Measurements from ENCODE around the gene KLHDC1.
"Not testable (repeated sequence)": the region's sequence is repeated elsewhere in the genome, so short reads cannot be mapped to it uniquely, and the experiment has no call there.

The KLHDC1 gene

DNA sequence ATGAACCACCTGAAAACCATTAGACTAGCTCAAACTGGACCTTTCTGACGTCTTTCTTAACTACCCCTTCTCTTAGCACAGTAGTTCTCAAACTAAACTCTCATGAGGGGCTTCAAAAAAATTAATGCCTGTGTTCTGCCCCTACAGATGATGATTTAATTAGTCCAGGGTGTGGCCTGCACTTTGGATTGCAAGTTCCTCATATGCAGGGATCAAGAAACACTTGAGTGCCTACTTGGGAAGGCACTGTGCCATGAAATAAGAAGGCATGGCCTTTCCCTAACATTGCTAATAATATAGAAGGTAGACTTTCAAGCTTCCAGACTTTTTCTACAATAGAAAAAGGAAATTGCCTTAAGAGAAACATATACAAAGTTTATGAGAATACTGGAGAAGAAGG is 52.3 kb downstream of the KLHDC1 start:
- Histone ChIP-seq H3K4me3 (IDR thresholded peaks at IDR 0.05; ENCODE audit: insufficient read depth, low read depth, low read length) (no peak overlapping the region), H3K4me1 (ENCODE audit: low read depth, poor library complexity, severe bottlenecking) (no peaks in the 10 kb centered on the region), H3K27me3 (ENCODE audit: insufficient read depth, low read depth) (no peaks in the 10 kb centered on the region), H3K9ac (no peak overlapping the region), H3K27ac (no peak overlapping the region), H4K20me1 (ENCODE audit: insufficient read depth) (no peaks in the 10 kb centered on the region), H2AFZ (ENCODE audit: low read depth) (no peak overlapping the region), H3K79me2 (ENCODE audit: insufficient read depth, low read depth) (no peaks in the 10 kb centered on the region), H3K36me3 (ENCODE audit: insufficient read depth) (no peaks in the 10 kb centered on the region), H3K4me2 (no peak overlapping the region)
- TF ChIP-seq, protein P1, sequence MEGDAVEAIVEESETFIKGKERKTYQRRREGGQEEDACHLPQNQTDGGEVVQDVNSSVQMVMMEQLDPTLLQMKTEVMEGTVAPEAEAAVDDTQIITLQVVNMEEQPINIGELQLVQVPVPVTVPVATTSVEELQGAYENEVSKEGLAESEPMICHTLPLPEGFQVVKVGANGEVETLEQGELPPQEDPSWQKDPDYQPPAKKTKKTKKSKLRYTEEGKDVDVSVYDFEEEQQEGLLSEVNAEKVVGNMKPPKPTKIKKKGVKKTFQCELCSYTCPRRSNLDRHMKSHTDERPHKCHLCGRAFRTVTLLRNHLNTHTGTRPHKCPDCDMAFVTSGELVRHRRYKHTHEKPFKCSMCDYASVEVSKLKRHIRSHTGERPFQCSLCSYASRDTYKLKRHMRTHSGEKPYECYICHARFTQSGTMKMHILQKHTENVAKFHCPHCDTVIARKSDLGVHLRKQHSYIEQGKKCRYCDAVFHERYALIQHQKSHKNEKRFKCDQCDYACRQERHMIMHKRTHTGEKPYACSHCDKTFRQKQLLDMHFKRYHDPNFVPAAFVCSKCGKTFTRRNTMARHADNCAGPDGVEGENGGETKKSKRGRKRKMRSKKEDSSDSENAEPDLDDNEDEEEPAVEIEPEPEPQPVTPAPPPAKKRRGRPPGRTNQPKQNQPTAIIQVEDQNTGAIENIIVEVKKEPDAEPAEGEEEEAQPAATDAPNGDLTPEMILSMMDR (conservative IDR thresholded peaks at IDR 0.05; ENCODE audit: low read depth, low read length): no peak

DNA sequence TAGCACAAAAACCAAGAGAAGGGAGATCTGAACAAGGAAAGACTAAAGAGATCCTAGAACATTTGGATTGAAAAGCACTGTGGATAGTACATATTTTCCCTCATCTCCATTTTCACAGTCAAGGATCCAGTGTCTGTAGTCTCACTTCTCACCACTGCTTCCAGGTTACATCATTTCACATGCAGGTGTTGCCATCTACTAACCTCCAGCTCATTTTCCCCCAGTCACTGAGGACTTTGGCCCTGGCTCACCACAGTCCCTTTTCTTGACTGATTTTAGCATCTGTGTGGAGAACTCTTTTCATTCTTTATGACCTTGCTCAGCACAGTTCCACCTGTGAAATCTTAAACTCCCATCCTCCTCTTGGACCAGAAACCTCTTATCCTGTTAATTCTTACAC is 53.6 kb downstream of the KLHDC1 start:
- not testable (repeated sequence) for H3K27me3 ChIP-seq (ENCODE audit: insufficient read depth, low read depth); H2AFZ ChIP-seq (ENCODE audit: low read depth); H3K4me1 ChIP-seq (ENCODE audit: low read depth, poor library complexity, severe bottlenecking); H3K4me3 ChIP-seq (IDR thresholded peaks at IDR 0.05; ENCODE audit: insufficient read depth, low read depth, low read length); H3K79me2 ChIP-seq (ENCODE audit: insufficient read depth, low read depth); H3K36me3 ChIP-seq (ENCODE audit: insufficient read depth); H4K20me1 ChIP-seq (ENCODE audit: insufficient read depth); H3K4me2 ChIP-seq; H3K9ac ChIP-seq; H3K27ac ChIP-seq

GRCh38 chr14:49754570-49755097 is 61.7 kb downstream of the KLHDC1 start:
- H3K4me2 ChIP-seq: no peak overlapping the region
- H3K79me2 ChIP-seq (ENCODE audit: insufficient read depth, low read depth): no peaks in the 10 kb centered on the region
- H3K4me3 ChIP-seq (IDR thresholded peaks at IDR 0.05; ENCODE audit: insufficient read depth, low read depth, low read length): no peak overlapping the region
- TF ChIP-seq, protein P1 (conservative IDR thresholded peaks at IDR 0.05; ENCODE audit: low read depth, low read length): no peak
- H3K27me3 ChIP-seq (ENCODE audit: insufficient read depth, low read depth): no peaks in the 10 kb centered on the region
- no peaks in the 10 kb centered on the region for H4K20me1 ChIP-seq (ENCODE audit: insufficient read depth)
- H2AFZ ChIP-seq (ENCODE audit: low read depth): no peak overlapping the region
- H3K36me3 ChIP-seq (ENCODE audit: insufficient read depth): no peaks in the 10 kb centered on the region
- H3K9ac ChIP-seq: no peak overlapping the region
- H3K27ac ChIP-seq: no peak overlapping the region
- H3K4me1 ChIP-seq (ENCODE audit: low read depth, poor library complexity, severe bottlenecking): no peaks in the 10 kb centered on the region

GRCh38 chr14:49755378-49755777 is 62.5 kb downstream of the KLHDC1 start:
- no peak overlapping the region for H3K4me3 ChIP-seq (IDR thresholded peaks at IDR 0.05; ENCODE audit: insufficient read depth, low read depth, low read length)
- TF ChIP-seq, protein P1 (conservative IDR thresholded peaks at IDR 0.05; ENCODE audit: low read depth, low read length): no peak
- no peak overlapping the region for H2AFZ ChIP-seq (ENCODE audit: low read depth)
- H3K9ac ChIP-seq: no peak overlapping the region
- no peaks in the 10 kb centered on the region for H3K4me1 ChIP-seq (ENCODE audit: low read depth, poor library complexity, severe bottlenecking)
- no peak overlapping the region for H3K27ac ChIP-seq
- H3K27me3 ChIP-seq (ENCODE audit: insufficient read depth, low read depth): no peaks in the 10 kb centered on the region
- no peak overlapping the region for H3K4me2 ChIP-seq
- no peaks in the 10 kb centered on the region for H4K20me1 ChIP-seq (ENCODE audit: insufficient read depth)
- no peaks in the 10 kb centered on the region for H3K36me3 ChIP-seq (ENCODE audit: insufficient read depth)
- no peaks in the 10 kb centered on the region for H3K79me2 ChIP-seq (ENCODE audit: insufficient read depth, low read depth)

- H2AFZ ChIP-seq (ENCODE audit: low read depth): no peak overlapping the region
- H3K4me2 ChIP-seq: no peak overlapping the region
These were observed 69.1 kb downstream of the KLHDC1 start for GRCh38 chr14:49761839-49762551.

More at GRCh38 chr14:49761839-49762551, 69.1 kb downstream of the KLHDC1 start:
- H3K79me2 ChIP-seq (ENCODE audit: insufficient read depth, low read depth): no peaks in the 10 kb centered on the region
- H3K36me3 ChIP-seq (ENCODE audit: insufficient read depth): no peaks in the 10 kb centered on the region
- no peak overlapping the region for H3K27ac ChIP-seq
- no peaks in the 10 kb centered on the region for H3K27me3 ChIP-seq (ENCODE audit: insufficient read depth, low read depth)
- H3K4me1 ChIP-seq (ENCODE audit: low read depth, poor library complexity, severe bottlenecking): peaks cover 9% of the 10 kb centered on the region
- no peaks in the 10 kb centered on the region for H4K20me1 ChIP-seq (ENCODE audit: insufficient read depth)
- TF ChIP-seq, protein P1 (conservative IDR thresholded peaks at IDR 0.05; ENCODE audit: low read depth, low read length): no peak
- no peak overlapping the region for H3K4me3 ChIP-seq (IDR thresholded peaks at IDR 0.05; ENCODE audit: insufficient read depth, low read depth, low read length)
- H3K9ac ChIP-seq: no peak overlapping the region

All from KMS-11 (cell line).